Thyroid gland (tissue), 4 donors: ENCODE results near the gene TRRAP.

Experiments used
- CTCF ChIP-seq, 6 experiments: fragments of 200-600 bp in 3 of 6; fragments of 450-650 bp in 3 of 6; sonication (generic) in 3 of 6; IDR thresholded peaks; one replicate each; pipeline ENCODE4 v1.5.1; 2016 to 2019; ENCODE audit warnings: antibody characterized with exemption in 6 of 6, mild to moderate bottlenecking in 2 of 6, inconsistent platforms in 1 of 6, moderate library complexity in 1 of 6
- POLR2A ChIP-seq, 2 donors: fragments of 450-650 bp; IDR thresholded peaks; one replicate each; pipeline ENCODE4 v1.6.1; 2017; ENCODE audit warnings: antibody characterized with exemption in 2 of 2, mild to moderate bottlenecking in 2 of 2, moderate library complexity in 1 of 2

DNA sequence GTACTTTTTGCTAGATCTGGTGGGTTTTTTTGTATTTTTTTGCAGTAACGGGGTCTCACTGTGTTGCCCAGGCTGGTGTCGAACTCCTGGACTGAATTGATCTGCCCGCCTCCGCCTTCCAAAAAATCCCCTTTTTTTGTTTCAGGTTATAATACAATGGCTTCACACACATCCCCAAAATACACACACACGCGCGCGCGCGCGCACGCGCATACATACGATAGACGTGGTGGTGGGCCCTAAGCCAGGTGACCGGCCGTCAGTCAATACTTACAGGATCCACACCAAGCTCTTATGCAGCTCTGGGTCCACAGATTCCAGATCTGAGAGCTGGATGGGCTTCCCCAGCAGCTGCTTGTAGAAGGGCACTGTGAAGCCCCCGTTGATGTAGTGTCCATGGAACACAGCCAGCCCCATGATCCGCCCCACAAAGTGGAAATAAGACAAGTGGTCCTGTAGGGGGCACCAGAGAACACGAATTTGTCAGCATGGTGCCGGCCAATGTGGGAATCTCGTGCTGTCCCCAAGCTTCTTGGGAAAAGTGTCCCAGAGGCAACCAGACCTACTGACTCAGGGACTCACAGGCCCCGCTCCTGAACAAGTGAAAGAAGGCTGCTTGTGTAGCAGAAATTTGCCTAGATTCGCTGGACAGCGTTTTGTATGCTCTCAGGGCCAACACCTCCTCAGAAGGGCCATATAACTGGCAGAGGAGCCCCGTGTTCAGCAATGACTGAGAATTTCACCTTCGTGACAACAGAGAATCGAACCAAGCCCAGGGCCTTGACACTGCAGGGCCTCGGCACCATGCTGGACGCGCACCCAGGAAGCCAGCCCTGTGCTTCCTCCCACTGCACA lies 162.0 kb downstream of the TRRAP start:
- TF ChIP-seq CTCF (IDR thresholded peaks at IDR 0.05), result peak; percentile 34 to 69 (median 59)
- no peak for TF ChIP-seq POLR2A (IDR thresholded peaks at IDR 0.05)
